Measurements from ENCODE around the gene LAX1. TPM values are rescaled to one million over a fixed set of nuclear protein-coding genes. Genes with fewer than 3 reads are reported as not detected.
A peak's percentile ranks its signal among the peaks of the same experiment; 100 is the strongest.
"Not testable (repeated sequence)": the region's sequence is repeated elsewhere in the genome, so short reads cannot be mapped to it uniquely, and the experiment has no call there.

The LAX1 gene
- total and polyA plus RNA-seq, 4 donors: 0.11 to 0.20 (median 0.12) TPM; not detected in 1

DNA sequence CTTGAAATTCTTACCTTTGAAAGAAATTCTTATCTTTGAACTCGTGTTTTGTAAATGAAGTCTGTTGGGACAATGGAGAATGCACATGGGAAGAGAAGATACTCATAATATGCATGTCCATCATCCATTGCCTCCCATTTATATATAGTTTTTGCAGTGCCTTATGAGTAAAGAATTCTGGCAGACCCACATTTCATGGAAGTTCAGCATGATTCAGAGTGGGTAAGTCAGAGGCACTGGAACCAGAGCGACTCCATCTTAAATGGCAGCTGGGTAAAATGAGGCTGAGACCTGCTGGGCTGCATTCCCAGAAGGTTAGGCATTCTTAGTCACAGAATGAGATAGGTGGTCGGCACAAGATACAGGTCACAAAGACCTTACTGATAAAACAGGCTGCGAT lies 13.8 kb downstream of the LAX1 start:
- Histone ChIP-seq H3K27ac (ENCODE audit: low read depth, low read length) (no peak overlapping the region), H3K4me1 (ENCODE audit: control insufficient read depth, insufficient read depth, low read length) (no peaks in the 10 kb centered on the region), H3K9me3 (ENCODE audit: control insufficient read depth, insufficient read depth, low read length) (no peaks in the 10 kb centered on the region), H3K4me3 (ENCODE audit: low read depth, low read length) (no peak overlapping the region), H3K36me3 (ENCODE audit: control insufficient read depth, insufficient read depth, low read length) (no peaks in the 10 kb centered on the region), H3K27me3 (ENCODE audit: control insufficient read depth, insufficient read depth, low read length) (no peaks in the 10 kb centered on the region)
- no peak for DNase-seq (ENCODE audit: low read depth in 4 of 6, low spot score in 6 of 6)
- 93% methylated on average over 3 of the region's 4 CpGs for WGBS (ENCODE audit: insufficient coverage)

DNA sequence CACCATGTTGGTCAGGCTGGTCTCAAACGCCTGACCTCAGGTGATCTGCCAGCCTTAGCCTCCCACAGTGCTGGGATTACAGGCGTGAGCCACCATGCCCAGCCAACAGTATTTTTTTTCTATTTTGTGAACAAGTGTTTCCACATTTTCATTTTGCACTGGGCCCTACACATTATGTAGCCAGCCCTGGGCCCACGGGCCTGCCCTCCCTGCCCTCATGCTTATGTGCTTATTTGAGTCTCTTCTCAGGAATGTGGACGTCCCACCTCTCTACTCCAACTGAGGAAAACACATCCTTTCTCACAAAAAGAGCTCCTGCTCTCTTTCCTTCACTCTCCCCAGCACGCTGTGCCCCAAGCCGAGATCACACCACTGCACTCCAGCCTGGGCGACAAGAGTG lies 17.0 kb downstream of the LAX1 start:
- whole genome bisulfite sequencing (ENCODE audit: insufficient coverage): 94% methylated on average over 3 of the region's 7 CpGs
- no peaks in the 10 kb centered on the region for H3K27me3 ChIP-seq (ENCODE audit: control insufficient read depth, insufficient read depth, low read length)
- H3K4me1 ChIP-seq (ENCODE audit: control insufficient read depth, insufficient read depth, low read length): no peaks in the 10 kb centered on the region
- H3K4me3 ChIP-seq (ENCODE audit: low read depth, low read length): no peak overlapping the region
- no peaks in the 10 kb centered on the region for H3K9me3 ChIP-seq (ENCODE audit: control insufficient read depth, insufficient read depth, low read length)
- H3K36me3 ChIP-seq (ENCODE audit: control insufficient read depth, insufficient read depth, low read length): no peaks in the 10 kb centered on the region
- H3K27ac ChIP-seq (ENCODE audit: low read depth, low read length): no peak overlapping the region
- no peak for DNase-seq (ENCODE audit: low read depth in 4 of 6, low spot score in 6 of 6)

DNA sequence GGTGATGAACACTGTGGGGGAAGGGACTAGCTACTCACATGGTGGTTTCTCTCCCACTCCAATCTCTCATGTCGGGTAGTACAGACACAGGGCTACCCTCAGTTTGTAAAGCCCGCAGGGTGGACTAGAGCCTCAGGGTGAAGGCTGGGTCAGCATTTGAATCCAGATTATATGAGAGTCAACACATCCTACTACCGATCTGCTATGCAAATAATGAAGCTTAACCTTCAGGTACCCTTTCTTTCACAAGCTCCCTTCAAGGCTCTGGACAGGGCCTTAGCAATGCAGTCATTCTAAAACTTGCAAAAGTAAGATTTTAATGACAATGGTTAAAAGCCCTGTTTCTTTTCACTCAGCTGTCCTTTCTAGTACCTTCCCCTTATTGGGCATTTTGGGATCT lies 25.0 kb downstream of the LAX1 start:
- no peak for DNase-seq (ENCODE audit: low read depth in 4 of 6, low spot score in 6 of 6)
- H3K36me3 ChIP-seq (ENCODE audit: control insufficient read depth, insufficient read depth, low read length): no peaks in the 10 kb centered on the region
- H3K4me3 ChIP-seq (ENCODE audit: low read depth, low read length): no peak overlapping the region
- no peak overlapping the region for H3K27ac ChIP-seq (ENCODE audit: low read depth, low read length)
- H3K27me3 ChIP-seq (ENCODE audit: control insufficient read depth, insufficient read depth, low read length): no peaks in the 10 kb centered on the region
- no peaks in the 10 kb centered on the region for H3K9me3 ChIP-seq (ENCODE audit: control insufficient read depth, insufficient read depth, low read length)
- peaks cover 4% of the 10 kb centered on the region for H3K4me1 ChIP-seq (ENCODE audit: control insufficient read depth, insufficient read depth, low read length)
- 83% methylated on average over 1 of the region's 3 CpGs for WGBS (ENCODE audit: insufficient coverage)

DNA sequence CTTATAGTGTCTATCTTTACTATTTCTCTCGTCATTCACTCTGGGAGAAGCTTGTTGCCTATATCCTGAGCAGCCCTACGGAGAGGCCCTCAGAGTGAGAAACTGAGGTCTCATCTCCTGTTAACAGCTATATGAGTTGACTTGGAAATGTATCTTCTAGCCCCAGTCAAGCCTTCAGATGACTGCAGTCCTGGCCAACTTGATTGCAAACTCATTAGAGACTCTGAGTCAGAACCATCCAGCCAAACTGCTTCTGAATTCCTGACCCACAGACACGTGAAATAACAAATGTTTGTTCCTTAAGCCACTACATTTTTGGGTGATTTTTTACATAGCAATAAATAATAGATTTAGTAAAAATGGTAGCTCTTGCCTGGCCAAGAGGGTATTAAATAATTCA lies 26.5 kb downstream of the LAX1 start:
- WGBS (ENCODE audit: insufficient coverage): 86% methylated on average over 1 of the region's 3 CpGs
- DNase-seq (ENCODE audit: low read depth in 4 of 6, low spot score in 6 of 6): no peak
- H3K4me1 ChIP-seq (ENCODE audit: control insufficient read depth, insufficient read depth, low read length): peaks cover 4% of the 10 kb centered on the region

DNA sequence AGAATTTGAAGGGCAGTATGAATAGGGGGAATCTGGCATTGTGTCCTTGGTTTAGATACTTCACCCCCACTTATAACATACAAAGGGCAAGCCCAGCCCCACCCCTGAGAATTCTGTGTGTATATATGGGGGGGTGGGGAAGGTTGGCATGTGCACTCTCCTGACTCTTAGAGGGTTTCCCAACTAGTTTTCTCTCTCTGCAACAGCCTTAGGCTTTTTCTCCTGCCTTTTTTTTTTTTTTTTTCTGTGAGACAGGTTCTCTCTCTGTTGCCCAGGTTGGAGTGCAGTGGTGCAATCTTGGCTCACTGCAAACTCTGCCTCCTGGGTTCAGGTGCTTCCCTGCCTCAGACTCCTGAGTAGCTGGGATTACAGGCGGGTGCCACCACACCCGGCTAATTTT lies 27.5 kb downstream of the LAX1 start:
- H3K27ac ChIP-seq (ENCODE audit: low read depth, low read length): no peak overlapping the region
- WGBS (ENCODE audit: insufficient coverage): 100% methylated on average over 2 of the region's 2 CpGs
- H3K36me3 ChIP-seq (ENCODE audit: control insufficient read depth, insufficient read depth, low read length): no peaks in the 10 kb centered on the region
- H3K27me3 ChIP-seq (ENCODE audit: control insufficient read depth, insufficient read depth, low read length): no peaks in the 10 kb centered on the region
- no peak overlapping the region for H3K4me3 ChIP-seq (ENCODE audit: low read depth, low read length)
- H3K4me1 ChIP-seq (ENCODE audit: control insufficient read depth, insufficient read depth, low read length): peaks cover 4% of the 10 kb centered on the region
- H3K9me3 ChIP-seq (ENCODE audit: control insufficient read depth, insufficient read depth, low read length): no peaks in the 10 kb centered on the region
- DNase-seq (ENCODE audit: low read depth in 4 of 6, low spot score in 6 of 6): no peak

More for the DNA sequence above, 26.5 kb downstream of the LAX1 start:
- Histone ChIP-seq H3K4me3 (ENCODE audit: low read depth, low read length) (no peak overlapping the region), H3K27me3 (ENCODE audit: control insufficient read depth, insufficient read depth, low read length) (no peaks in the 10 kb centered on the region), H3K9me3 (ENCODE audit: control insufficient read depth, insufficient read depth, low read length) (no peaks in the 10 kb centered on the region), H3K36me3 (ENCODE audit: control insufficient read depth, insufficient read depth, low read length) (no peaks in the 10 kb centered on the region), H3K27ac (ENCODE audit: low read depth, low read length) (no peak overlapping the region)

DNA sequence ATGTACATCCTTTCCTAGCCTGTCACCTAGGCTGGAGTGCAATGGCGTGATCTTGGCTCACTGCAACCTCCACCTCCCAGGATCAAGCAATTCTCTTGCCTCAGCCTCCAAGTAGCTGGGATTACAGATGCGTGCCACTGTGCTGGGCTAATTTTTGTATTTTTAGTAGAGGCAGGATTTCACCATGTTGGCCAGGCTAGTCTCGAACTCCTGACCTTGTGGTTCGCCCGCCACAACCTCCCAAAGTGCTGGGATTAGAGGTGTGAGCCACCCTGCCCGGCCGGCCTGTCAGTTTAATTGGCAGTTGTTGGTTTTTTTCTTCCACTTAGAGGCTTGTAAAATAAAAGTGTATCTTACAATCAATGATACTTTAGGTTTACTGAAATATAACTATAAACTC lies 28.6 kb downstream of the LAX1 start:
- H3K27me3 ChIP-seq (ENCODE audit: control insufficient read depth, insufficient read depth, low read length); H3K9me3 ChIP-seq (ENCODE audit: control insufficient read depth, insufficient read depth, low read length); H3K4me1 ChIP-seq (ENCODE audit: control insufficient read depth, insufficient read depth, low read length); H3K36me3 ChIP-seq (ENCODE audit: control insufficient read depth, insufficient read depth, low read length); H3K4me3 ChIP-seq (ENCODE audit: low read depth, low read length); DNase-seq (ENCODE audit: low read depth in 4 of 6, low spot score in 6 of 6); H3K27ac ChIP-seq (ENCODE audit: low read depth, low read length): not testable (repeated sequence)
- no CpG with 5 or more reads among the region's 7 CpGs for WGBS (ENCODE audit: insufficient coverage)

DNA sequence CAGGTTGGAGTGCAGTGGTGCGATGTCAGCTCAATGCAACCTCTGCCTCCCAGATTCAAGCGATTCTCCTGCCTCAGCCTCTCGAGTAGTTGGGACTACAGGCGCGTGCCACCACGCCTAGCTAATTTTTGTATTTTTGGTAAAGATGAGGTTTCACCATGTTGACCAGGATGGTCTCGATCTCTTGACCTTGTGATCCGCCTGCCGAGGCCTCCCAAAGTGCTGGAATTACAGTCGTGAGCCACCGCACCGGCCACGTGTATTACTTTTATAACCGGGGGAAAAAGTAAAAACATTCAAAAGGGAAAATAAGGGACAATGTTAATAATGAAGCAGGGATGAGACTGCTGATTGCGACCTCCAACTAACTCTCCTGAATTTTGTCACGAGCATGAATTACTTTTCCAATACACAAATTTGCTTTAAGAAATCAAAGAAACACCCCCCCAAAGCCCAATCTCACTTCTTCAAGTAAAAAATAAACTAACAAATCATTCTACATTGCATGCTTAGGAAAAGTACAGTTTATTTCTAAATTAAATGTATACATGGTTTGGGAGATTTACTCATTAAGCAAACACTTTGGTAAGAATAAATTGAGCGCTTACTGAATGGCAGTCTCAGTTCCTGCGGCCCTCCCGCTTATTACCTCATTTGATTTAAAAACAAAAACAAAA lies 29.9 kb downstream of the LAX1 start:
- peak overlapping the region; percentile 94 for H3K27ac ChIP-seq (ENCODE audit: low read depth, low read length)
- H3K9me3 ChIP-seq (ENCODE audit: control insufficient read depth, insufficient read depth, low read length): no peaks in the 10 kb centered on the region
- no peaks in the 10 kb centered on the region for H3K27me3 ChIP-seq (ENCODE audit: control insufficient read depth, insufficient read depth, low read length)
- DNase-seq (ENCODE audit: low read depth in 4 of 6, low spot score in 6 of 6): no peak
- H3K4me1 ChIP-seq (ENCODE audit: control insufficient read depth, insufficient read depth, low read length): peaks cover 8% of the 10 kb centered on the region
- WGBS (ENCODE audit: insufficient coverage): 100% methylated on average over 1 of the region's 19 CpGs
- peak overlapping the region; percentile 91 for H3K4me3 ChIP-seq (ENCODE audit: low read depth, low read length)
- no peaks in the 10 kb centered on the region for H3K36me3 ChIP-seq (ENCODE audit: control insufficient read depth, insufficient read depth, low read length)

DNA sequence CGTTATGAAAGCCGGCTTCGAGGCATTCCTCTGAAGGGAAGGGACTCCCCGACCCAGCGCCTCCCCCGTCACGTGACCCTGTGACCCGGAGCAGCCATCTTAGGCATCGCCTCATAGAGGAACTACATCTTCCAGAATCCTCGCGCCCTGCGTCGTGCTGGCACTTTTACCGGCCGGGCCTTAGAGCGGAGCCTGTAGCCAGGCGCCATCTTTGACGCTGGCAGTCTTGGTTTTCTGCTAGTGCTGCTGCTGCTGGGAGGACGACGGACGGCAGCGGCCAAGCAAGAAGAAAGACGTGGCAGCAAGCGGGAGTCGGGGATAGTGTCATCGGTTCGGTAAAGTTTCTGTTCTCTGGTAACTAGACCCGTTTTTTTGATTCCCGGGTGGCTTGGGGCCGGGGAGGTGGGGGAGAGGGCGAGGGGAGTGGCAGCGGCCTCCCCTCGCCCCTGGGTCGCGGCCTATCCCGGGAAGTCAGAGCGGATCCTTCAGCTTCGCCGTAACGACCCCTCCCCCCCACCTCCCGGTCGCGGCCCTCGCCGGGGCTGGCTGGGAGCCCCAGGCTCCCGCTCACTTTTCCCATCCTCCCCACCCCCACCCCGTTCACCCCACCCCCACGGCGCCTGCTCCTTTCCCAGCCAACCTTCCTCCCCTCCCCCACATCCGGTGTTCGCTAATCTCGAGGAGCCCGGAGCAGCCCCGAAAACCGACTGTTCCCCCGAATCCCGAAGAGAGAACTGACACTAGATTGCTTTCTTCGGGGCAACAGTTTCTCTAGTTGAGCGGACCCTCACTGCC lies 30.7 kb downstream of the LAX1 start, which contains the start of the genes ZBED6 and ZC3H11A:
Gene ZBED6 (plus strand): TSS at position 183 of the 795 bp plus-strand sequence. CDS start 1,900 bp downstream, outside the sequence.
Gene ZC3H11A (plus strand): TSS at position 183 of the 795 bp plus-strand sequence. CDS start 21,448 bp downstream, outside the sequence.
- peak; percentile 88 to 100 (median 94) for DNase-seq (ENCODE audit: low read depth in 4 of 6, low spot score in 6 of 6)
- no peaks in the 10 kb centered on the region for H3K9me3 ChIP-seq (ENCODE audit: control insufficient read depth, insufficient read depth, low read length)
- H3K27me3 ChIP-seq (ENCODE audit: control insufficient read depth, insufficient read depth, low read length): no peaks in the 10 kb centered on the region
- H3K36me3 ChIP-seq (ENCODE audit: control insufficient read depth, insufficient read depth, low read length): no peaks in the 10 kb centered on the region
- peak within 1 kb of the TSS; percentile 91 for H3K4me3 ChIP-seq (ENCODE audit: low read depth, low read length)
- peaks cover 8% of the 10 kb centered on the region for H3K4me1 ChIP-seq (ENCODE audit: control insufficient read depth, insufficient read depth, low read length)
- peak within 1 kb of the TSS; percentile 94 for H3K27ac ChIP-seq (ENCODE audit: low read depth, low read length)
- WGBS (ENCODE audit: insufficient coverage): under 1% methylated on average over 47 of the region's 59 CpGs

DNA sequence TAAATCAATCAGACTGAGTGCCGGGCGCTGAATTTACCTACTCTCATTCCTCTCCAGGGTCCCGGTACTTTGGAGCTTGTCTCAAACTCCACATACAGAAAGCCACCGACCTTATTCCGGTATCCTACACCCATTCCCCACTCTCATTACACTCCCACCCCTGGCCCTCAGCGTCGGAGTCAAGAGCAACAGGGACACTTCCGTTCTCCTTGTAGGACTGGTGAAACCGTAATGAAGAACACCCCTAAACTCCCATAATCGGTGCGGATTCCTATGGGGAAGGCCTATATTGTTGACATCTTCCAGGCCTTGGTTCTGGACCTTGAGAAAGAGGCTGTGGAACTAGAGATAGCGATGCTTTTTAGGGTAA lies 31.2 kb downstream of the LAX1 start:
- DNase-seq (ENCODE audit: low read depth in 4 of 6, low spot score in 6 of 6): peak in 2 of 6 donors; percentile 11 to 24
- no peaks in the 10 kb centered on the region for H3K36me3 ChIP-seq (ENCODE audit: control insufficient read depth, insufficient read depth, low read length)
- peaks cover 8% of the 10 kb centered on the region for H3K4me1 ChIP-seq (ENCODE audit: control insufficient read depth, insufficient read depth, low read length)
- H3K27ac ChIP-seq (ENCODE audit: low read depth, low read length): peak overlapping the region; percentile 94
- H3K27me3 ChIP-seq (ENCODE audit: control insufficient read depth, insufficient read depth, low read length): no peaks in the 10 kb centered on the region
- H3K4me3 ChIP-seq (ENCODE audit: low read depth, low read length): peak overlapping the region; percentile 91
- H3K9me3 ChIP-seq (ENCODE audit: control insufficient read depth, insufficient read depth, low read length): no peaks in the 10 kb centered on the region
- WGBS (ENCODE audit: insufficient coverage): under 1% methylated on average over 9 of the region's 12 CpGs

Measured in spinal cord (tissue), 10 donors.